Lower leg skin (tissue), 3 donors: ENCODE data around the gene HDGFL2.

ENCODE experiments used
- CTCF ChIP-seq, 3 donors: fragments of 450-650 bp; IDR thresholded peaks; one replicate each; pipeline ENCODE4 v1.5.1; 2016; ENCODE audit warnings: antibody characterized with exemption in 3 of 3, mild to moderate bottlenecking in 3 of 3, moderate library complexity in 2 of 3
- POLR2A ChIP-seq, 2 donors: fragments of 450-650 bp; IDR thresholded peaks; one replicate each; pipeline ENCODE4 v1.6.1; 2016 to 2017; ENCODE audit warnings: antibody characterized with exemption in 2 of 2, mild to moderate bottlenecking in 1 of 2, moderate library complexity in 1 of 2

- TF ChIP-seq CTCF (IDR thresholded peaks at IDR 0.05) (no peak), POLR2A (IDR thresholded peaks at IDR 0.05) (no peak)
Measured at GRCh38 chr19:4453232-4454179, 18.6 kb upstream of the HDGFL2 start.
